ENCODE data around the gene DDX11. TPM values are rescaled to one million over a fixed set of nuclear protein-coding genes. Genes with fewer than 3 reads are reported as not detected.
"Not testable (repeated sequence)": the region's sequence is repeated elsewhere in the genome, so short reads cannot be mapped to it uniquely, and the experiment has no call there.

Gene DDX11
- 20.0 TPM for total RNA-seq (ENCODE audit: insufficient read depth, low replicate concordance)

- peak; percentile 94 for DNase-seq (ENCODE audit: low spot score)
Measured at GRCh38 chr12:31073527-31074332, at the start of gene DDX11. DDX11 (plus strand) TSS chr12:31073860; CDS start chr12:31078394, 4,534 bp downstream.

- DNase-seq (ENCODE audit: low spot score): no peak
Measured at GRCh38 chr12:31026202-31026601, 47.5 kb upstream of the DDX11 start.

- not testable (repeated sequence) for DNase-seq (ENCODE audit: low spot score)
Measured at GRCh38 chr12:31027006-31027405, 46.7 kb upstream of the DDX11 start.

GRCh38 chr12:31029468-31029867, 44.2 kb upstream of the DDX11 start:
- no peak for DNase-seq (ENCODE audit: low spot score)

GRCh38 chr12:31029916-31030562, 43.6 kb upstream of the DDX11 start:
- no peak for DNase-seq (ENCODE audit: low spot score)

GRCh38 chr12:31031951-31032335, 41.7 kb upstream of the DDX11 start:
- DNase-seq (ENCODE audit: low spot score): no peak

- no peak for DNase-seq (ENCODE audit: low spot score)
Measured at GRCh38 chr12:31033146-31033545, 40.5 kb upstream of the DDX11 start.

- no peak for DNase-seq (ENCODE audit: low spot score)
Measured at GRCh38 chr12:31033681-31034080, 40.0 kb upstream of the DDX11 start.

- no peak for DNase-seq (ENCODE audit: low spot score)
Measured at GRCh38 chr12:31034372-31034771, 39.3 kb upstream of the DDX11 start.

GRCh38 chr12:31035226-31035625, 38.4 kb upstream of the DDX11 start:
- DNase-seq (ENCODE audit: low spot score): no peak

GRCh38 chr12:31035967-31036665, 37.5 kb upstream of the DDX11 start:
- peak; percentile 46 for DNase-seq (ENCODE audit: low spot score)

- DNase-seq (ENCODE audit: low spot score): no peak
Measured at GRCh38 chr12:31037028-31037427, 36.6 kb upstream of the DDX11 start.

- DNase-seq (ENCODE audit: low spot score): no peak
Measured at GRCh38 chr12:31037931-31038330, 35.7 kb upstream of the DDX11 start.

- no peak for DNase-seq (ENCODE audit: low spot score)
Measured at GRCh38 chr12:31041033-31041564, 32.6 kb upstream of the DDX11 start.

- not testable (repeated sequence) for DNase-seq (ENCODE audit: low spot score)
Measured at GRCh38 chr12:31050143-31050542, 23.5 kb upstream of the DDX11 start.

GRCh38 chr12:31050548-31050947, 23.1 kb upstream of the DDX11 start:
- DNase-seq (ENCODE audit: low spot score): peak; percentile 35

- not testable (repeated sequence) for DNase-seq (ENCODE audit: low spot score)
Measured at GRCh38 chr12:31051692-31052091, 22.0 kb upstream of the DDX11 start.

GRCh38 chr12:31052121-31052520, 21.5 kb upstream of the DDX11 start:
- DNase-seq (ENCODE audit: low spot score): not testable (repeated sequence)

GRCh38 chr12:31052666-31053439, 20.8 kb upstream of the DDX11 start:
- DNase-seq (ENCODE audit: low spot score): peak; percentile 65

- DNase-seq (ENCODE audit: low spot score): not testable (repeated sequence)
Measured at GRCh38 chr12:31053944-31054343, 19.7 kb upstream of the DDX11 start.

GRCh38 chr12:31057671-31058070, 16.0 kb upstream of the DDX11 start:
- peak; percentile 39 for DNase-seq (ENCODE audit: low spot score)
